Colon (tissue), 2 donors: ENCODE measurements around the gene ABHD17A.
"Not testable (repeated sequence)": the region's sequence is repeated elsewhere in the genome, so short reads cannot be mapped to it uniquely, and the experiment has no call there.

Source experiments
- FAIRE-seq: peaks from 2 replicates; lab custom pipeline; 2012; peaks lifted over from hg19 to GRCh38; lab: Jason Lieb, UNC
- donor health status: control.
- donor health status: control.

The ABHD17A gene

GRCh38 chr19:1909761-1910080 lies 24.4 kb upstream of the ABHD17A start:
- FAIRE-seq: no peak

GRCh38 chr19:1908364-1908678 lies 23.0 kb upstream of the ABHD17A start:
- no peak for FAIRE-seq

GRCh38 chr19:1907563-1908363 lies 22.5 kb upstream of the ABHD17A start:
- FAIRE-seq: no peak

GRCh38 chr19:1906985-1907562 lies 21.8 kb upstream of the ABHD17A start:
- FAIRE-seq: no peak

GRCh38 chr19:1905863-1906375 lies 20.6 kb upstream of the ABHD17A start:
- no peak for FAIRE-seq

- peak; percentile 78 for FAIRE-seq
These were observed 20.0 kb upstream of the ABHD17A start, which contains the start of the genes ADAT3 and SCAMP4 for GRCh38 chr19:1905110-1905862. Gene ADAT3, plus strand, starts transcription at chr19:1905399. Its CDS starts 6,649 bp downstream, at chr19:1912048. Gene SCAMP4, plus strand, starts transcription at chr19:1905399. Its CDS starts 9,621 bp downstream, at chr19:1915020.

- FAIRE-seq: no peak
These were observed 19.5 kb upstream of the ABHD17A start for GRCh38 chr19:1904860-1905109.

GRCh38 chr19:1902923-1903322 lies 17.6 kb upstream of the ABHD17A start:
- FAIRE-seq: no peak

- no peak for FAIRE-seq
These were observed 16.7 kb upstream of the ABHD17A start for GRCh38 chr19:1901940-1902404.

GRCh38 chr19:1896508-1896907 lies 11.2 kb upstream of the ABHD17A start:
- no peak for FAIRE-seq

- no peak for FAIRE-seq
These were observed 8.5 kb upstream of the ABHD17A start for GRCh38 chr19:1893791-1894190.

GRCh38 chr19:1889907-1890306 lies 4.6 kb upstream of the ABHD17A start:
- no peak for FAIRE-seq

- no peak for FAIRE-seq
These were observed 3.1 kb upstream of the ABHD17A start for GRCh38 chr19:1888385-1888784.

- FAIRE-seq: not testable (repeated sequence)
These were observed 1.1 kb upstream of the ABHD17A start for GRCh38 chr19:1886360-1886759.

- FAIRE-seq: no peak
These were observed 469 bp downstream of the ABHD17A start for GRCh38 chr19:1884719-1885334.

- FAIRE-seq: no peak
These were observed 991 bp downstream of the ABHD17A start for GRCh38 chr19:1884291-1884718.

- no peak for FAIRE-seq
These were observed 1.5 kb downstream of the ABHD17A start for GRCh38 chr19:1883784-1884183.

GRCh38 chr19:1882786-1883692 lies 2.3 kb downstream of the ABHD17A start:
- FAIRE-seq: no peak

GRCh38 chr19:1882089-1882785 lies 3.1 kb downstream of the ABHD17A start:
- FAIRE-seq: no peak

GRCh38 chr19:1881393-1882088 lies 3.8 kb downstream of the ABHD17A start:
- not testable (repeated sequence) for FAIRE-seq
